Mesenchymal stem cell (in vitro differentiated cells and primary cell): Measurements from ENCODE around the gene SLA2.

Experiments used
- DNase-seq: peaks from one replicate; pipeline ENCODE4 v3.0.0-alpha.2; 2013
- H2AFZ ChIP-seq: one replicate; pipeline ENCODE4 v1.6.1; 2013; ENCODE audit warnings: low read depth, mild to moderate bottlenecking, control low read depth, inconsistent platforms, low read length, moderate library complexity
- H2AK5ac ChIP-seq: 2 replicates; pipeline ENCODE4 v1.6.1; 2013; ENCODE audit warnings: low read length, moderate library complexity, mild to moderate bottlenecking, inconsistent platforms; ENCODE audit not compliant: severe bottlenecking
- H2BK120ac ChIP-seq: one replicate; pipeline ENCODE4 v1.6.1; 2013; ENCODE audit warnings: low read depth, mild to moderate bottlenecking, inconsistent platforms, low read length, moderate library complexity
- H2BK12ac ChIP-seq, 2 experiments: one replicate each; pipeline ENCODE4 v1.6.1; 2013; ENCODE audit warnings: inconsistent platforms in 2 of 2, low read length in 2 of 2, mild to moderate bottlenecking in 2 of 2, moderate library complexity in 2 of 2, control low read depth in 1 of 2
- H2BK15ac ChIP-seq: one replicate; pipeline ENCODE4 v1.6.1; 2013; ENCODE audit warnings: mild to moderate bottlenecking, low read depth, inconsistent platforms; ENCODE audit not compliant: poor library complexity, severe bottlenecking
- H2BK5ac ChIP-seq: 2 replicates; pipeline ENCODE4 v1.6.1; 2013; ENCODE audit warnings: low read depth, mild to moderate bottlenecking, low read length, control low read depth, inconsistent platforms; ENCODE audit not compliant: poor library complexity, severe bottlenecking
- H3K14ac ChIP-seq, 2 experiments: one replicate each; pipeline ENCODE4 v1.6.1; 2013; ENCODE audit warnings: inconsistent platforms in 2 of 2, low read length in 2 of 2, control low read depth in 1 of 2, mild to moderate bottlenecking in 1 of 2, moderate library complexity in 1 of 2
- H3K18ac ChIP-seq, 2 experiments: one replicate each; pipeline ENCODE4 v1.6.1; 2013; ENCODE audit warnings: inconsistent platforms in 2 of 2, low read length in 2 of 2, control low read depth in 1 of 2, low read depth in 1 of 2, mild to moderate bottlenecking in 1 of 2
- H3K23ac ChIP-seq, 2 experiments: one replicate each; pipeline ENCODE4 v1.6.1; 2013; ENCODE audit warnings: inconsistent platforms in 2 of 2, low read length in 2 of 2, mild to moderate bottlenecking in 2 of 2, moderate library complexity in 2 of 2, control low read depth in 1 of 2
- H3K27ac ChIP-seq: 2 replicates; pipeline ENCODE4 v1.5.1; 2013; ENCODE audit warnings: mild to moderate bottlenecking, moderate library complexity, low read length, control low read depth, inconsistent platforms; ENCODE audit not compliant: poor library complexity, severe bottlenecking
- H3K27me3 ChIP-seq, 2 experiments: 2 replicates each; pipeline versions ENCODE4 v1.6.1 to v1.7.0; 2013; ENCODE audit warnings: low read length in 2 of 2, mild to moderate bottlenecking in 2 of 2, moderate library complexity in 2 of 2, control low read depth in 1 of 2, inconsistent platforms in 1 of 2; ENCODE audit not compliant: control insufficient read depth in 1 of 2, insufficient read depth in 1 of 2
- H3K36me3 ChIP-seq, 2 experiments: 2 replicates each; pipeline versions ENCODE4 v1.6.1 to v1.7.0; 2013; ENCODE audit warnings: low read length in 2 of 2, control low read depth in 1 of 2, inconsistent platforms in 1 of 2, low read depth in 1 of 2, mild to moderate bottlenecking in 1 of 2; ENCODE audit not compliant: insufficient read depth in 2 of 2, control insufficient read depth in 1 of 2
- H3K4ac ChIP-seq, 2 experiments: one replicate each; pipeline ENCODE4 v1.6.1; 2013; ENCODE audit warnings: inconsistent platforms in 2 of 2, low read length in 2 of 2, mild to moderate bottlenecking in 2 of 2, moderate library complexity in 2 of 2, control low read depth in 1 of 2, low read depth in 1 of 2
- H3K4me1 ChIP-seq: 2 replicates; pipeline ENCODE4 v1.6.1; 2013; ENCODE audit warnings: low read depth, low read length, control low read depth; ENCODE audit not compliant: control insufficient read depth, insufficient read depth
- H3K4me2 ChIP-seq: 2 replicates; pipeline ENCODE4 v1.6.1; 2013; ENCODE audit warnings: low read length, mild to moderate bottlenecking, inconsistent platforms; ENCODE audit not compliant: poor library complexity, severe bottlenecking
- H3K4me3 ChIP-seq, 2 experiments: 2 replicates each; pipeline versions ENCODE4 v1.5.1 to v1.7.0; 2013; ENCODE audit warnings: low read length in 2 of 2, mild to moderate bottlenecking in 2 of 2, control low read depth in 1 of 2, low read depth in 1 of 2; ENCODE audit not compliant: insufficient read depth in 1 of 2
- H3K79me1 ChIP-seq: replicated peaks from 2 replicates; pipeline ENCODE4 v1.6.1; 2013; ENCODE audit warnings: mild to moderate bottlenecking, control low read depth, low read length, inconsistent platforms; ENCODE audit not compliant: poor library complexity, severe bottlenecking
- H3K9ac ChIP-seq: 2 replicates; pipeline ENCODE4 v1.7.0; 2013; ENCODE audit warnings: mild to moderate bottlenecking, low read length, moderate library complexity
- H3K9me3 ChIP-seq: 2 replicates; pipeline ENCODE4 v1.7.0; 2013; ENCODE audit warnings: mild to moderate bottlenecking, low read length; ENCODE audit not compliant: control insufficient read depth
- H4K8ac ChIP-seq: one replicate; pipeline ENCODE4 v1.6.1; 2013; ENCODE audit warnings: inconsistent platforms, mild to moderate bottlenecking, low read length, moderate library complexity
- H4K91ac ChIP-seq: one replicate; pipeline ENCODE4 v1.6.1; 2013; ENCODE audit warnings: mild to moderate bottlenecking, low read length, inconsistent platforms
- WGBS: methylation state at CpG from one replicate; pipeline ENCODE4 v1.1.7; 2013; ENCODE audit warnings: mixed read lengths; 5-methylcytosine and 5-hydroxymethylcytosine counted together

The SLA2 gene

DNA sequence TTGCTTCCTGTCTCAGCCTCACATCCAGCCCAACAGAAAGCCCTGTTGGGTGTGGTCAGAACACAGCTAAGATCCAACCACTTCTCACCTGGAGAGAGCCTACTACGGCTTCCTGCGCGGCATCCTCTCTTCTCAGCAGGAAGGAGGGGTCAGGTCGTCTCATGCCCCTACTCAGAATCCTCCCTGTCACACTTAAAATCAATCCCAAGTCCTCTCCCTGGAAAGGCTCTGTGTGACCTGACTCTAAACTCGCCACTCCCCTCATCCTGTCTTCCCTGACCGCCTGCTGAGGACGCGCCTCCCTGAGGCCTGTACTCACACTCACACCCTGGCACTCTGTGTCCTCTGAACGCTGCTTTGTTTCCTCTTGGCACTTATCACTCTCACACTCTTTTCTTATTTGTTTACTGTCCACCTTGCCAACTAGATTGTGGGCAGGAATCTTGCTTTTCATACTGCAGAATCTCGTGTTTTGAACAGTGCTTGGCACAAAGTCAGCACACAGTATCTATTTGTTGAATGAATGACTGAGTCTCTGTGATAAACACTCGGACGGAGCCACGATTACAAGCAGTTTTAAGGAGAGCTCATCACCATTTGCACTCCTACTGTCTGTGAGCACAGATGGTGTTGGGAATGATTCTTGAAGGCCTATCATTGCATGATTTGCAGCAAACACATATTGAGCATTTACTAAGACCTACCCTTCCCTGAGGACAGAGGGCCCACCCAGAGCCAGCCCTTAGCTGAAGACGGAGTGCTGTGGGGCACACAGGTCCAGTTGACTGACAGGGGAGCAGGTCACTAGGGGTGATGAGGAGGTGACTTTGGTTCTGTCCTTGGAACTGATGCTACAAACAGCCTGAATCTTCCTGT lies 21.7 kb downstream of the SLA2 start:
- H3K4ac ChIP-seq: no peak overlapping the region
- no peaks in the 10 kb centered on the region for H3K79me1 ChIP-seq
- peak overlapping the region; percentile 59 for H2BK5ac ChIP-seq
- WGBS: 55% methylated on average over 14 of the region's 14 CpGs
- no peak overlapping the region for H2AK5ac ChIP-seq
- no peak overlapping the region for H2BK12ac ChIP-seq
- no peak overlapping the region for H2AFZ ChIP-seq
- no peak overlapping the region for H3K23ac ChIP-seq
- no peak overlapping the region for H3K9ac ChIP-seq
- H3K4me2 ChIP-seq: no peak overlapping the region
- H3K18ac ChIP-seq: no peak overlapping the region
- no peak overlapping the region for H4K8ac ChIP-seq
- H3K4me1 ChIP-seq: peaks cover 1% of the 10 kb centered on the region
- no peak overlapping the region for H4K91ac ChIP-seq
- H3K9me3 ChIP-seq: no peaks in the 10 kb centered on the region
- H3K4me3 ChIP-seq: no peak overlapping the region
- no peak overlapping the region for H2BK120ac ChIP-seq
- no peak overlapping the region for H3K14ac ChIP-seq
- H2BK15ac ChIP-seq: no peak overlapping the region
- no peaks in the 10 kb centered on the region for H3K27me3 ChIP-seq
- no peaks in the 10 kb centered on the region for H3K36me3 ChIP-seq
- no peak for DNase-seq
- no peak overlapping the region for H3K27ac ChIP-seq

DNA sequence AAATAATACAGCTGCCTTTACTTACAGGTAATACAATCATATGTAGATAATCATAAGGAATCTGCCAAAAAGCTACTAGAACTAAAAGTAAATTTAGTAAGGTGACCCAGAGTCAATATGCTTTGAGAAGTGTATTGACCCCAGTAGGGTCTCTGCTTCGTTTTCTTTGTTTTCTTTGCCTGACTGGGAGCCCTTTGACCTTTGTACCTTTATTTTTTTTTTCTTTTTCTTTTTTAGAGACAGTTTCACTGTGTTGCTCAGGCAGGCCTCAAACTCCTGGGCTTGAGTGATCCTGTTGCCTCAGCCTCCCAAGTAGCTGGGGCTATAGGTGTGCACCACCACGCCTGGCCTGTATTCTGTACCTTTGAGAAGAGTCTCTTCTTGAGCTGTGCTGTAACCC lies 22.6 kb downstream of the SLA2 start:
- H3K9me3 ChIP-seq: no peaks in the 10 kb centered on the region
- H3K27ac ChIP-seq: no peak overlapping the region
- no peak overlapping the region for H4K91ac ChIP-seq
- H3K27me3 ChIP-seq: no peaks in the 10 kb centered on the region
- H3K4me1 ChIP-seq: peaks cover 1% of the 10 kb centered on the region
- no peak for DNase-seq
- H2AK5ac ChIP-seq: no peak overlapping the region
- H3K4ac ChIP-seq: no peak overlapping the region
- no peak overlapping the region for H2BK120ac ChIP-seq
- H3K36me3 ChIP-seq: no peaks in the 10 kb centered on the region
- no peak overlapping the region for H3K4me2 ChIP-seq
- no peak overlapping the region for H3K4me3 ChIP-seq
- no peaks in the 10 kb centered on the region for H3K79me1 ChIP-seq
- no peak overlapping the region for H4K8ac ChIP-seq
- no peak overlapping the region for H3K14ac ChIP-seq
- no peak overlapping the region for H3K23ac ChIP-seq
- no peak overlapping the region for H3K18ac ChIP-seq
- WGBS: 100% methylated on average over 2 of the region's 2 CpGs
- H3K9ac ChIP-seq: no peak overlapping the region
- H2BK12ac ChIP-seq: no peak overlapping the region
- H2BK15ac ChIP-seq: no peak overlapping the region
- H2AFZ ChIP-seq: no peak overlapping the region
- H2BK5ac ChIP-seq: no peak overlapping the region

DNA sequence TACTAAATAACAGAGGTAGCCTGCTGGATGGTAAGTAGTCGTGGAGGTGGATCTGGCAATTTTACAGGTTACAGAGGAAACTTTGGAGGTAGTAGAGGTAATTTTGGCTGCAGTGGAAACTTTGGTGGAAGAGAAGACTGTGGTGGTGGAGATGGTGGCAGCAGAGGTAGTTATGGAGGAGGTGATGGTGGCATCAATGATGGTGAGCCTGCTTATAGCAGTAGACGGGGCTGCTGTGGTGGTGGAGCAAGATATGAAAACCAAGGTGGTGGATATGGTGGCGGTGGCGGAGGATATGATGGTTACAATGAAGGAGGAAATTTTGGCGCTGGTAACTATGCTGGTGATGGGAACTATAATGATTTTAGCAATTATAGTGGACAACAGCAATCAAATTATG lies 25.1 kb downstream of the SLA2 start:
- H3K14ac ChIP-seq: no peak overlapping the region
- H3K9ac ChIP-seq: no peak overlapping the region
- no peak overlapping the region for H4K8ac ChIP-seq
- DNase-seq: no peak
- H3K9me3 ChIP-seq: no peaks in the 10 kb centered on the region
- WGBS: 86% methylated on average over 5 of the region's 5 CpGs
- H2BK12ac ChIP-seq: no peak overlapping the region
- H3K4me3 ChIP-seq: no peak overlapping the region
- peaks cover 1% of the 10 kb centered on the region for H3K4me1 ChIP-seq
- H3K79me1 ChIP-seq: no peaks in the 10 kb centered on the region
- no peak overlapping the region for H2BK15ac ChIP-seq
- no peak overlapping the region for H4K91ac ChIP-seq
- H2AK5ac ChIP-seq: no peak overlapping the region
- H2AFZ ChIP-seq: no peak overlapping the region
- H2BK5ac ChIP-seq: no peak overlapping the region
- no peak overlapping the region for H2BK120ac ChIP-seq
- peaks cover 0 to under 1% of the 10 kb centered on the region in 2 experiments for H3K36me3 ChIP-seq
- no peak overlapping the region for H3K18ac ChIP-seq
- H3K4me2 ChIP-seq: no peak overlapping the region
- H3K4ac ChIP-seq: no peak overlapping the region
- no peak overlapping the region for H3K27ac ChIP-seq
- no peak overlapping the region for H3K23ac ChIP-seq
- H3K27me3 ChIP-seq: no peaks in the 10 kb centered on the region

DNA sequence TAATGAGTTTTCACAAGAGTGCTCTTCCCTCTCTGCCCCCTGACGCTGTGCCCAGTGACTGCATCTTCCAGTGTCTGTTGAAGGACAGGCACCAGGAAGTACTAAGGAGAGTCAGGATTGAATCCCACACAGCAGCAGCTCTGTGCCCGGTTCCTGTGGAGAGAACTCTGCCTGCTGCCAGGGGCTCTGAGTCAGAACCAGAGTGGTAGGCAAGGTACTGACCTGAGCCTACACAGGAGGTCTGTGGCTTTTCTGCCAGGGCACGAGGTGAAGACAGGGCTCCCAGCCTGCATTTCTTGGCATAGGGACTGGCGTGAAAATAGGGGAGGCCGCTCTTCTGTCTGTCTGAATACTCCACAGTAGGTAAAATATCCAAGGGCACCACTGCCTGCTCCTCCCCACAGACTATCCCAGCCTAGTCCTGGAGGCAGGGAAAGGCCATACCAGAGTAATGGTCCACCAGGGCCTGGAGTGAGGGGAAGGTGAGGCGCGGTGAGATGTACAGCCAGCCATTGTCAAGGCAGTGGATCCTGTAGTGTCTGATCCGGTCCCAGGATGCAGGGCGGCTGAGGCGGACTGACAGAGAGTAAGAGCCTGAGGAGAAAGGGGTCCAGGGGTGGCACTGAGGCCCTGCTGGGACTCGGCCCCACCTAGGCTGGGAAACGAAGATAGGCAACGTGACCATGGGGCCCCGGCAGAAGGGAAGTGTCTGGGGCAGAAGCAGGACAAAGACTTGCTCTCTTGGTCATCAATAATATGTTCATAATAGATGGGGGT lies 31.0 kb downstream of the SLA2 start:
- Histone ChIP-seq H2BK120ac (no peak overlapping the region), H3K27ac (peak overlapping the region; percentile 42), H4K8ac (no peak overlapping the region), H2BK12ac (no peak overlapping the region), H3K27me3 (no peaks in the 10 kb centered on the region), H2BK15ac (no peak overlapping the region), H3K18ac (no peak overlapping the region), H3K4ac (no peak overlapping the region), H3K4me3 (no peak overlapping the region), H3K23ac (no peak overlapping the region), H2BK5ac (no peak overlapping the region), H3K9ac (no peak overlapping the region), H3K36me3 (peaks cover 40 to 60% of the 10 kb centered on the region in 2 experiments), H2AK5ac (no peak overlapping the region), H3K79me1 (peaks cover 17% of the 10 kb centered on the region), H3K14ac (no peak overlapping the region), H3K4me1 (peaks cover 16% of the 10 kb centered on the region), H2AFZ (no peak overlapping the region), H3K9me3 (no peaks in the 10 kb centered on the region), H3K4me2 (no peak overlapping the region), H4K91ac (no peak overlapping the region)
- DNase-seq: no peak
- 93% methylated on average over 13 of the region's 14 CpGs for WGBS
